LNCAP (cell line): ENCODE measurements around the gene DNAJB14.

ENCODE experiments used
- CTCF ChIP-seq: fragments of 450-650 bp; IDR thresholded peaks from 2 replicates; pipeline ENCODE4 v1.5.1; 2017; ENCODE audit warnings: mild to moderate bottlenecking

Gene DNAJB14

GRCh38 chr4:99861120-99861905 is 85.1 kb downstream of the DNAJB14 start:
- no peak for TF ChIP-seq CTCF

- TF ChIP-seq CTCF = no peak
Observed at GRCh38 chr4:99860521-99860920, 85.9 kb downstream of the DNAJB14 start.

- TF ChIP-seq CTCF = no peak
Observed at GRCh38 chr4:99859618-99860017, 86.8 kb downstream of the DNAJB14 start.

- TF ChIP-seq CTCF = no peak
Observed at GRCh38 chr4:99857307-99857706, 89.1 kb downstream of the DNAJB14 start.

- TF ChIP-seq CTCF = no peak
Observed at GRCh38 chr4:99856166-99856565, 90.3 kb downstream of the DNAJB14 start.

- no peak for TF ChIP-seq CTCF
Observed at GRCh38 chr4:99855678-99856077, 90.7 kb downstream of the DNAJB14 start.

- TF ChIP-seq CTCF = no peak
Observed at GRCh38 chr4:99853999-99854398, 92.4 kb downstream of the DNAJB14 start.

GRCh38 chr4:99853190-99853589 is 93.2 kb downstream of the DNAJB14 start:
- no peak for TF ChIP-seq CTCF
